ENCODE results near the gene PIK3C2G. TPM values are rescaled to one million over a fixed set of nuclear protein-coding genes. Genes with fewer than 3 reads are reported as not detected.

Gene PIK3C2G
- total and polyA plus RNA-seq, 7 donors: under 0.01 TPM; not detected in 6

DNA sequence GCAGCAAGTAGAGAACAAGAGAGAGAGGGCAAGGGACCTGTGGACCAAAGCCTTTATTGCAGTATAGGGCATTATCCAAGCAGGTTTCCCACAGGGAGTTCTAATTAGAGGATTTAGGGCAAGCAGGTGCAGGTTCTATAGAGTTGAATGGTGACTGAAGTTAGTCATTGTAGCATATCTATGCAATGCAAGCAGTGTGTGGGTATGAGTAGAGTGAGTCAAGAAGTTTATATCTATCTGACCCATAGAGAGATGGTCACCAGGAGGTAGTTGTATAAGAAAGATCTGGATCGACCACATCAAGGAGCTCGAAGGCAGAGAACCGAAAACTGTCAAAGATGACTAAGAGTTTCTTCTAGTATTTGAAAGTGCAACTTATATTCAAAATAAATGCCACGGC lies 309.2 kb downstream of the PIK3C2G start:
- ATAC-seq (no peak), DNase-seq (no peak)
- H3K9me3 ChIP-seq: no peaks in the 10 kb centered on the region
- no peaks in the 10 kb centered on the region for H3K36me3 ChIP-seq (ENCODE audit: insufficient read depth in 1 of 2, low read depth in 1 of 2)
- H3K27me3 ChIP-seq (ENCODE audit: insufficient read depth in 3 of 3, low read length in 2 of 3): no peaks in the 10 kb centered on the region
- TF ChIP-seq, protein P1, sequence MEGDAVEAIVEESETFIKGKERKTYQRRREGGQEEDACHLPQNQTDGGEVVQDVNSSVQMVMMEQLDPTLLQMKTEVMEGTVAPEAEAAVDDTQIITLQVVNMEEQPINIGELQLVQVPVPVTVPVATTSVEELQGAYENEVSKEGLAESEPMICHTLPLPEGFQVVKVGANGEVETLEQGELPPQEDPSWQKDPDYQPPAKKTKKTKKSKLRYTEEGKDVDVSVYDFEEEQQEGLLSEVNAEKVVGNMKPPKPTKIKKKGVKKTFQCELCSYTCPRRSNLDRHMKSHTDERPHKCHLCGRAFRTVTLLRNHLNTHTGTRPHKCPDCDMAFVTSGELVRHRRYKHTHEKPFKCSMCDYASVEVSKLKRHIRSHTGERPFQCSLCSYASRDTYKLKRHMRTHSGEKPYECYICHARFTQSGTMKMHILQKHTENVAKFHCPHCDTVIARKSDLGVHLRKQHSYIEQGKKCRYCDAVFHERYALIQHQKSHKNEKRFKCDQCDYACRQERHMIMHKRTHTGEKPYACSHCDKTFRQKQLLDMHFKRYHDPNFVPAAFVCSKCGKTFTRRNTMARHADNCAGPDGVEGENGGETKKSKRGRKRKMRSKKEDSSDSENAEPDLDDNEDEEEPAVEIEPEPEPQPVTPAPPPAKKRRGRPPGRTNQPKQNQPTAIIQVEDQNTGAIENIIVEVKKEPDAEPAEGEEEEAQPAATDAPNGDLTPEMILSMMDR (IDR thresholded peaks at IDR 0.05): no peak
- intact Hi-C loops (cut with DNase I): no loop called here
- H3K27ac ChIP-seq: no peak overlapping the region
- no peaks in the 10 kb centered on the region for H3K4me1 ChIP-seq
- 94 to 96% (median 94%) methylated on average over 4 of the region's 4 CpGs for WGBS, 3 donors
- no peak overlapping the region for H3K4me3 ChIP-seq

DNA sequence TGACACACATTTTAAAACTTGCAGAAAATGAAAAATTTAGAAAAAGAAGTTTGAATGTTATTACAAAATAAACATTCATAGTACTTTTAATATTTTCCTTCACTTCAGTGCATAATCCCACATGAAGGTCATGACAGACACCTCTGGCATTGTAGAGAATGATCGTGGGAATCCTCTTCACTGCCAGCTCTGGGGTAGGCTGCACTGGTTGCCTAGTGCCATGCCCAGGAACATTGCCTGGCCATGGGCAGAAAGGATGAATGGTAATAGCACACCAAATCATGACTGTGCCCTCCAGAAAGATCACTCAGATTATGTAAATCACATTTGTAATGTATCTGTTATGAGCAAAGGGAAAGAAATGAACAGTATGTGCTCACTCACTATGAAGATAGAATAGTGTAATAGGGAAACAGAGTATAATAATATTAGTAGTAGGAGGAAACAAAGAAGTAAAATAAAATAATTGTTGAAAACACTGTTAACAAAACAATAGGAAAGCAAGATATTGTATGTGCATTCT lies 314.8 kb downstream of the PIK3C2G start:
- TF ChIP-seq, protein P1 (IDR thresholded peaks at IDR 0.05): no peak
- intact Hi-C loops (cut with DNase I): no loop called here
- H3K27ac ChIP-seq: no peak overlapping the region
- no peaks in the 10 kb centered on the region for H3K36me3 ChIP-seq (ENCODE audit: insufficient read depth in 1 of 2, low read depth in 1 of 2)
- ATAC-seq (no peak), DNase-seq (no peak)
- H3K4me1 ChIP-seq: no peaks in the 10 kb centered on the region
- 21 to 32% (median 30%) methylated on average over 1 of the region's 1 CpG for WGBS, 3 donors
- no peaks in the 10 kb centered on the region for H3K27me3 ChIP-seq (ENCODE audit: insufficient read depth in 3 of 3, low read length in 2 of 3)
- H3K4me3 ChIP-seq: no peak overlapping the region
- H3K9me3 ChIP-seq: no peaks in the 10 kb centered on the region

DNA sequence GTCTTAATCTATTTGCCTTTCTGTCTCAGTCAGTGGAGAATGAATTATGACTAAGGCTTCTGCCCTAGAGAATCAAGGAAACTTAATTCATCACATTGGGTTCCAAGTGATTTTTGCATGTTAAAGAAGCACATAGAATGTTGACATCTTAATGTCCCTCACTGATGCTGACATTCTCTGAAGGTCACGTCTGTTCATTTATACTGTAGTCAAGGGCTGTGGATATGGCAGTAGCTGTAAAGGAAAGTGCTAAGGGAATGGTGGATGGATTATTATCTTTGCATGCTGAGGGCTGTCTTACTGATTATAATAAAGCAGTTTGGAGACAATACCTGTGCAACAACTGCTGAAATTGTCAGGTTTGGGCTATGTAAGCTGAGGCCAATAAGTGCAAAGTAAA lies 315.3 kb downstream of the PIK3C2G start:
- Histone ChIP-seq H3K4me1 (no peaks in the 10 kb centered on the region), H3K27ac (no peak overlapping the region), H3K9me3 (no peaks in the 10 kb centered on the region), H3K36me3 (ENCODE audit: insufficient read depth in 1 of 2, low read depth in 1 of 2) (no peaks in the 10 kb centered on the region), H3K27me3 (ENCODE audit: insufficient read depth in 3 of 3, low read length in 2 of 3) (no peaks in the 10 kb centered on the region), H3K4me3 (no peak overlapping the region)
- WGBS, 3 donors: 79 to 86% (median 80%) methylated on average over 1 of the region's 1 CpG
- intact Hi-C loops (cut with DNase I): no loop called here
- no peak for DNase-seq
- no peak for ATAC-seq
- TF ChIP-seq, protein P1 (IDR thresholded peaks at IDR 0.05): no peak

DNA sequence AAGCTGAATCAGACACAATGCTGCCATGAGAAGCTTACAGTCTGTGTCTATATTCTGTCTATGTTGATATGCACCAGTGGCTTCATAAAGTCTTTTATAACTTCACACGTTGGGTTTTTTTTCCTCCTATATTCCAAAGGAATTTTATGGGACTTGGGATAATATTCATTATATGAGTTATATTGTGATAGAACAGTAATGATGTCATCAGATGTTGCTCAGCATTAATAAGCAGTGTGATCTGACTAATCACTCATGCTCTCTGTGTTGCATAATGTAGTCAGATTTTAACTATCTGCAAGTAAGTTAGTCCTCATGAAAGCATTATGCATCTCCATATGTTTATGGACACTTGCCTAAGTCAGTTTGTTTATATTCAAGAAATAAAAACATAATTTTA lies 316.9 kb downstream of the PIK3C2G start:
- intact Hi-C loops (cut with DNase I): no loop called here
- Histone ChIP-seq H3K36me3 (ENCODE audit: insufficient read depth in 1 of 2, low read depth in 1 of 2) (no peaks in the 10 kb centered on the region), H3K4me1 (no peaks in the 10 kb centered on the region), H3K27me3 (ENCODE audit: insufficient read depth in 3 of 3, low read length in 2 of 3) (no peaks in the 10 kb centered on the region), H3K9me3 (no peaks in the 10 kb centered on the region), H3K27ac (no peak overlapping the region), H3K4me3 (no peak overlapping the region)
- TF ChIP-seq, protein P1 (IDR thresholded peaks at IDR 0.05): no peak
- 59 to 71% (median 69%) methylated on average over 1 of the region's 1 CpG for WGBS, 3 donors
- no peak for DNase-seq
- ATAC-seq: no peak

DNA sequence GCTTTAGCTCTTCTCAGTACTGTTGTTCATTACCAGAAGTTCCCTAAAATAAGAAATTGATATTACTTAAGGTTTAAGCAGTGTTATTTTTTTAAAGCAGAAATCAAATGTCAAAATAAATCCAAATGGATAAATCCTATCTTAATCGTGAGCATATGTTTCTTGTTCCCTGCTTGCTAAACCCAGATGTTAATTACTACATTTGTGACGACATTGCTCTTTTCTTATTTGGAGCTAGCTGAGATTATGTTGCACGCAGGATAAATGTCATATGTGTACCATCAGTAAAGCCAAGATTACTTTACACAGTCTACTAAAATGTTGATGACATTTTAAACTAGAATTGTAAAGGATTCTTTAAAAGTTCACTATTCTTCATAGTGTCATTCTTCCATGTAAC lies 319.0 kb downstream of the PIK3C2G start:
- Histone ChIP-seq H3K4me3 (no peak overlapping the region), H3K4me1 (no peaks in the 10 kb centered on the region), H3K36me3 (ENCODE audit: insufficient read depth in 1 of 2, low read depth in 1 of 2) (no peaks in the 10 kb centered on the region), H3K9me3 (no peaks in the 10 kb centered on the region), H3K27ac (no peak overlapping the region), H3K27me3 (ENCODE audit: insufficient read depth in 3 of 3, low read length in 2 of 3) (no peaks in the 10 kb centered on the region)
- TF ChIP-seq, protein P1 (IDR thresholded peaks at IDR 0.05): no peak
- intact Hi-C loops (cut with DNase I): no loop called here
- WGBS, 3 donors: 50 to 55% (median 51%) methylated on average over 3 of the region's 3 CpGs
- no peak for ATAC-seq
- DNase-seq: no peak
